Measurements from ENCODE around the gene PCSK9. TPM values are rescaled to one million over a fixed set of nuclear protein-coding genes. Genes with fewer than 3 reads are reported as not detected.
A peak's percentile ranks its signal among the peaks of the same experiment; 100 is the strongest.

PCSK9 gene
- total and polyA plus RNA-seq, 3 donors from 2014 or later, result 1.1 to 1.9 (median 1.3) TPM

GRCh38 chr1:55048453-55049270, 9.3 kb downstream of the PCSK9 start:
- intact Hi-C loops (cut with DNase I; ENCODE audit: low total_unique reads), result no loop called here
- no peak overlapping the region for H3K27ac ChIP-seq
- TF ChIP-seq, protein P1, sequence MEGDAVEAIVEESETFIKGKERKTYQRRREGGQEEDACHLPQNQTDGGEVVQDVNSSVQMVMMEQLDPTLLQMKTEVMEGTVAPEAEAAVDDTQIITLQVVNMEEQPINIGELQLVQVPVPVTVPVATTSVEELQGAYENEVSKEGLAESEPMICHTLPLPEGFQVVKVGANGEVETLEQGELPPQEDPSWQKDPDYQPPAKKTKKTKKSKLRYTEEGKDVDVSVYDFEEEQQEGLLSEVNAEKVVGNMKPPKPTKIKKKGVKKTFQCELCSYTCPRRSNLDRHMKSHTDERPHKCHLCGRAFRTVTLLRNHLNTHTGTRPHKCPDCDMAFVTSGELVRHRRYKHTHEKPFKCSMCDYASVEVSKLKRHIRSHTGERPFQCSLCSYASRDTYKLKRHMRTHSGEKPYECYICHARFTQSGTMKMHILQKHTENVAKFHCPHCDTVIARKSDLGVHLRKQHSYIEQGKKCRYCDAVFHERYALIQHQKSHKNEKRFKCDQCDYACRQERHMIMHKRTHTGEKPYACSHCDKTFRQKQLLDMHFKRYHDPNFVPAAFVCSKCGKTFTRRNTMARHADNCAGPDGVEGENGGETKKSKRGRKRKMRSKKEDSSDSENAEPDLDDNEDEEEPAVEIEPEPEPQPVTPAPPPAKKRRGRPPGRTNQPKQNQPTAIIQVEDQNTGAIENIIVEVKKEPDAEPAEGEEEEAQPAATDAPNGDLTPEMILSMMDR (IDR thresholded peaks at IDR 0.05), result no peak
- no peak for TF ChIP-seq POLR2A (IDR thresholded peaks at IDR 0.05)
- no peak for DNase-seq
- no peaks in the 10 kb centered on the region for H3K9me3 ChIP-seq
- no peaks in the 10 kb centered on the region for H3K36me3 ChIP-seq (ENCODE audit: low read depth, missing control alignments)
- no peak overlapping the region for H3K4me3 ChIP-seq
- H3K27me3 ChIP-seq, result no peaks in the 10 kb centered on the region
- WGBS, 2 donors, result 76 to 79% methylated on average over 10 to 11 of the region's 11 CpGs
- H3K4me1 ChIP-seq, result peaks cover 18% of the 10 kb centered on the region

- TF ChIP-seq, protein P1 (IDR thresholded peaks at IDR 0.05), result no peak
- TF ChIP-seq POLR2A (IDR thresholded peaks at IDR 0.05), result no peak
- DNase-seq, result no peak
- intact Hi-C loops (cut with DNase I; ENCODE audit: low total_unique reads), result no loop called here
- peaks cover 18% of the 10 kb centered on the region for H3K4me1 ChIP-seq
- no peaks in the 10 kb centered on the region for H3K9me3 ChIP-seq
- H3K27me3 ChIP-seq, result no peaks in the 10 kb centered on the region
- no peak overlapping the region for H3K27ac ChIP-seq
- no peaks in the 10 kb centered on the region for H3K36me3 ChIP-seq (ENCODE audit: low read depth, missing control alignments)
- WGBS, 2 donors, result 52 to 58% methylated on average over 3 to 9 of the region's 9 CpGs
- no peak overlapping the region for H3K4me3 ChIP-seq
Observed at GRCh38 chr1:55049271-55049913, 10.0 kb downstream of the PCSK9 start.

- DNase-seq, result peak; percentile 97
- peaks cover 18% of the 10 kb centered on the region for H3K4me1 ChIP-seq
- H3K36me3 ChIP-seq (ENCODE audit: low read depth, missing control alignments), result no peaks in the 10 kb centered on the region
- intact Hi-C loops (cut with DNase I; ENCODE audit: low total_unique reads), result no loop called here
- no peaks in the 10 kb centered on the region for H3K9me3 ChIP-seq
- WGBS, 2 donors, result 27 to 75% methylated on average over 5 to 8 of the region's 9 CpGs
- H3K27ac ChIP-seq, result no peak overlapping the region
- H3K27me3 ChIP-seq, result no peaks in the 10 kb centered on the region
- TF ChIP-seq, protein P1 (IDR thresholded peaks at IDR 0.05), result no peak
- TF ChIP-seq POLR2A (IDR thresholded peaks at IDR 0.05), result no peak
- no peak overlapping the region for H3K4me3 ChIP-seq
Observed at GRCh38 chr1:55049914-55050278, 10.5 kb downstream of the PCSK9 start.

DNA sequence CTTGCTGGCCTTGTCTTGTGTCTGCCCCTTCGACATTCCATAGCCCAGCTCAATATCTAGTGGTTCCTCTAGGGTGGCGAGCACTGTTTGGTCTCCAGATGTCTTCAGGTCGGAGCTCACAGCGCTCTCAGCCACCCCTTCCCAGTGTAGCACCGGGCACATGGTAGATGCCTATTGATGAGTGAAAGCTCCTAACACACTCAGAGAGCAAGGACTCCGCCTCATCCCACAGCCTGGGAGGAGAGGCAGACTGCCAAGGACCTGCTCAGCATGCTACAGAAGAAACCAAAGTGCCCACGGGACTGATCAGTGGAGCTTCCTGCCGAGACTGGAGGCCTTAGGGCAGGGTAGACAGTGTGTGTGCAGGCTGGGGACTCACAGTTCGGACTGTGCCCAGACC, 10.9 kb downstream of the PCSK9 start:
- no peak for TF ChIP-seq POLR2A (IDR thresholded peaks at IDR 0.05)
- TF ChIP-seq, protein P1 (IDR thresholded peaks at IDR 0.05), result no peak
- Histone ChIP-seq H3K27ac (no peak overlapping the region), H3K4me1 (peaks cover 18% of the 10 kb centered on the region), H3K4me3 (no peak overlapping the region), H3K27me3 (no peaks in the 10 kb centered on the region), H3K9me3 (no peaks in the 10 kb centered on the region), H3K36me3 (ENCODE audit: low read depth, missing control alignments) (no peaks in the 10 kb centered on the region)
- DNase-seq, result peak; percentile 88
- intact Hi-C loops (cut with DNase I; ENCODE audit: low total_unique reads), result no loop called here
- 32 to 86% methylated on average over 4 to 9 of the region's 9 CpGs for WGBS, 2 donors

Data from testis (tissue), 3 donors.